Measurements from ENCODE around the gene TRPM3. TPM values are rescaled to one million over a fixed set of nuclear protein-coding genes. Genes with fewer than 3 reads are reported as not detected.
"Not testable (repeated sequence)": the region's sequence is repeated elsewhere in the genome, so short reads cannot be mapped to it uniquely, and the experiment has no call there.

The TRPM3 gene
- total RNA-seq, 1 experiment from 2014 or later = not detected

DNA sequence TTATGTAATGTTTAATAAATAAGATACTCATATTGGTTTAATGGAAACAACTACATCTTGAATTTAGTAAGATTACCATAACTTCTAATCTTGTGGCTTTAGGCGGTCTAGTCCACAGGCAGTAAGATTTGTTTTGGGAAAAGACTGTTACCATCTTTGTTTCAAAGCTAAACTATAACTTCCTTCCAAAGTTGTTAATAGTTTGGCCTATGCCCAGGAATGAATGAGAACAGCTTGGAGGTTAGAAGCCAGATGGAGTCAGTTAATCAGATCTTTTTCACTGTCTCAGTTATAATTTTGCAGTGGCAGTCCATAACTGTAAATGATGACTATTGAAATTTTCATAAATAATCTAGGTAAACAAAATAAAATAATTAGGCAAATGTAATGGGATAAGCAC, 465.1 kb downstream of the TRPM3 start:
- Histone ChIP-seq H3K9me2 (replicated peaks; ENCODE audit: low read length) (no peaks in the 10 kb centered on the region), H3K9me3 (ENCODE audit: low read length) (no peaks in the 10 kb centered on the region), H4K20me1 (ENCODE audit: low read length) (no peaks in the 10 kb centered on the region), H3K9ac (ENCODE audit: low read length) (no peak overlapping the region), H2AFZ (ENCODE audit: low read length) (no peak overlapping the region), H3F3A (ENCODE audit: low read length, unreplicated experiment) (no peaks in the 10 kb centered on the region), H3K36me3 (ENCODE audit: low read depth, low read length) (no peaks in the 10 kb centered on the region), H3K79me2 (ENCODE audit: low read length) (no peaks in the 10 kb centered on the region), H3K27me3 (ENCODE audit: low read length) (no peaks in the 10 kb centered on the region), H3K4me3 (ENCODE audit: low read length) (no peak overlapping the region), H3K4me2 (ENCODE audit: low read length) (no peak overlapping the region), H3K4me1 (ENCODE audit: insufficient read depth, low read length) (no peaks in the 10 kb centered on the region), H3K27ac (ENCODE audit: low read length) (no peak overlapping the region)
- TF ChIP-seq, protein P1, sequence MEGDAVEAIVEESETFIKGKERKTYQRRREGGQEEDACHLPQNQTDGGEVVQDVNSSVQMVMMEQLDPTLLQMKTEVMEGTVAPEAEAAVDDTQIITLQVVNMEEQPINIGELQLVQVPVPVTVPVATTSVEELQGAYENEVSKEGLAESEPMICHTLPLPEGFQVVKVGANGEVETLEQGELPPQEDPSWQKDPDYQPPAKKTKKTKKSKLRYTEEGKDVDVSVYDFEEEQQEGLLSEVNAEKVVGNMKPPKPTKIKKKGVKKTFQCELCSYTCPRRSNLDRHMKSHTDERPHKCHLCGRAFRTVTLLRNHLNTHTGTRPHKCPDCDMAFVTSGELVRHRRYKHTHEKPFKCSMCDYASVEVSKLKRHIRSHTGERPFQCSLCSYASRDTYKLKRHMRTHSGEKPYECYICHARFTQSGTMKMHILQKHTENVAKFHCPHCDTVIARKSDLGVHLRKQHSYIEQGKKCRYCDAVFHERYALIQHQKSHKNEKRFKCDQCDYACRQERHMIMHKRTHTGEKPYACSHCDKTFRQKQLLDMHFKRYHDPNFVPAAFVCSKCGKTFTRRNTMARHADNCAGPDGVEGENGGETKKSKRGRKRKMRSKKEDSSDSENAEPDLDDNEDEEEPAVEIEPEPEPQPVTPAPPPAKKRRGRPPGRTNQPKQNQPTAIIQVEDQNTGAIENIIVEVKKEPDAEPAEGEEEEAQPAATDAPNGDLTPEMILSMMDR (conservative IDR thresholded peaks at IDR 0.05; ENCODE audit: low read depth, low read length) = no peak
- TF ChIP-seq EZH2phosphoT487 (IDR thresholded peaks at IDR 0.05; ENCODE audit: borderline replicate concordance, low read length) (no peak), EZH2 (IDR thresholded peaks at IDR 0.05; ENCODE audit: low read length, unreplicated experiment) (no peak)
- no peak for ATAC-seq
- ChIA-PET POLR2A (ENCODE audit: unreplicated experiment) (no interaction called here), CTCF (no interaction called here)
- no TSS peak for BruUV-seq (replicated peaks)
- intact Hi-C loops (cut with micrococcal nuclease) = no loop called here
- no peak for DNase-seq

DNA sequence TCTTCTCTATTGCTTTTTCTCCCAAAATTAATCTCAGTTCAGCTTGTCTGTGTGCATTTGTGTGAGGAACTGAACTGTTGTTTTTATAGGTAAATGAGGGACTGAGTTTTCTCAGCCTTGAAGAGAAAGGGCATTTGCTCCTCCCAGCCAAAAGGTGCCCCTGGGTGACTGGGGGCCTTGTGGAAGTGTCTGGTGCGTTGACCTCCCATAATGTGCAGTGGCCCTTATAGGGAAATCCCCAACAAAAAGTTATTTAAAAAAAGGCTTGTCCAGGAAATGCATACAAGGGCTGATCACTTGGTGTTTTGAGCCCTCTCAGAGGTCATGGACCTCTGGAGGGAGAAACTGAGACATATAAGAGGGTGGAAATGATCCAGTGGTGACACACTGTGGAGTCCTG, 467.3 kb downstream of the TRPM3 start:
- no peak overlapping the region for H3K4me3 ChIP-seq (ENCODE audit: low read length)
- no peaks in the 10 kb centered on the region for H3K79me2 ChIP-seq (ENCODE audit: low read length)
- ATAC-seq (no peak), DNase-seq (no peak)
- POLR2A ChIA-PET (ENCODE audit: unreplicated experiment) = no interaction called here
- no peaks in the 10 kb centered on the region for H4K20me1 ChIP-seq (ENCODE audit: low read length)
- intact Hi-C loops (cut with micrococcal nuclease) = no loop called here
- BruUV-seq (replicated peaks) = no TSS peak
- H3K4me1 ChIP-seq (ENCODE audit: insufficient read depth, low read length) = no peaks in the 10 kb centered on the region
- no peak overlapping the region for H3K27ac ChIP-seq (ENCODE audit: low read length)
- TF ChIP-seq, protein P1 (conservative IDR thresholded peaks at IDR 0.05; ENCODE audit: low read depth, low read length) = no peak
- TF ChIP-seq EZH2phosphoT487 (IDR thresholded peaks at IDR 0.05; ENCODE audit: borderline replicate concordance, low read length) = no peak
- TF ChIP-seq EZH2 (IDR thresholded peaks at IDR 0.05; ENCODE audit: low read length, unreplicated experiment) = no peak
- H3K4me2 ChIP-seq (ENCODE audit: low read length) = no peak overlapping the region
- H2AFZ ChIP-seq (ENCODE audit: low read length) = no peak overlapping the region
- no peaks in the 10 kb centered on the region for H3K27me3 ChIP-seq (ENCODE audit: low read length)
- no peaks in the 10 kb centered on the region for H3K9me2 ChIP-seq (replicated peaks; ENCODE audit: low read length)
- H3K9ac ChIP-seq (ENCODE audit: low read length) = no peak overlapping the region
- no peaks in the 10 kb centered on the region for H3F3A ChIP-seq (ENCODE audit: low read length, unreplicated experiment)
- no peaks in the 10 kb centered on the region for H3K36me3 ChIP-seq (ENCODE audit: low read depth, low read length)
- no peaks in the 10 kb centered on the region for H3K9me3 ChIP-seq (ENCODE audit: low read length)
- CTCF ChIA-PET = no interaction called here

DNA sequence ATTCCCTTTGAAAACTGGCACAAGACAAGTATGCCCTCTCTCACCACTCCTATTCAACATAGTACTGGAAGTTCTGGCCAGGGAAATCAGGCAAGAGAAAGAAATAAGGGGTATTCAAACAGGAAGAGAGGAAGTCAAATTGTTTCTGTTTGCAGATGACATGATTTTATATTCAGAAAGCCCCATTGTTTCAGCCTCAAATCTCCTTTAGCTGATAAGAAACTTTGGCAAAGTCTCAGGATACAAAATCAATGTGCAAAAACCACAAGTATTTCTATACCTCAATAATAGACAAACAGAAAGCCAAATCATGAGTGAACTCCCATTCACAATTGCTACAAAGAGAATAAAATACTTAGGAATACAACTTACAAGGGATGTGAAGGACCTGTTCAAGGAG, 476.8 kb downstream of the TRPM3 start:
- ATAC-seq; H3K9ac ChIP-seq (ENCODE audit: low read length); H3K9me3 ChIP-seq (ENCODE audit: low read length); BruUV-seq (replicated peaks); H3K36me3 ChIP-seq (ENCODE audit: low read depth, low read length); H3K4me3 ChIP-seq (ENCODE audit: low read length); H2AFZ ChIP-seq (ENCODE audit: low read length); H3K4me1 ChIP-seq (ENCODE audit: insufficient read depth, low read length); H3K4me2 ChIP-seq (ENCODE audit: low read length); CTCF ChIA-PET; H3F3A ChIP-seq (ENCODE audit: low read length, unreplicated experiment); H3K27me3 ChIP-seq (ENCODE audit: low read length); H3K9me2 ChIP-seq (replicated peaks; ENCODE audit: low read length); H4K20me1 ChIP-seq (ENCODE audit: low read length); DNase-seq; H3K79me2 ChIP-seq (ENCODE audit: low read length); H3K27ac ChIP-seq (ENCODE audit: low read length); POLR2A ChIA-PET (ENCODE audit: unreplicated experiment): not testable (repeated sequence)
- intact Hi-C loops (cut with micrococcal nuclease) = loop anchor here (5.0 kb wide), 1 partner anchor 358 kb away; no protein-coding TSS in a partner anchor

Measured in PC-3 (cell line).